ENCODE results near the gene SEPTIN11. TPM values are rescaled to one million over a fixed set of nuclear protein-coding genes. Genes with fewer than 3 reads are reported as not detected.

SEPTIN11 gene
- polyA plus RNA-seq, 1 donor (not counting 4 experiments of a cell fraction or from before 2014, with no cell fraction given): 99.3 TPM

DNA sequence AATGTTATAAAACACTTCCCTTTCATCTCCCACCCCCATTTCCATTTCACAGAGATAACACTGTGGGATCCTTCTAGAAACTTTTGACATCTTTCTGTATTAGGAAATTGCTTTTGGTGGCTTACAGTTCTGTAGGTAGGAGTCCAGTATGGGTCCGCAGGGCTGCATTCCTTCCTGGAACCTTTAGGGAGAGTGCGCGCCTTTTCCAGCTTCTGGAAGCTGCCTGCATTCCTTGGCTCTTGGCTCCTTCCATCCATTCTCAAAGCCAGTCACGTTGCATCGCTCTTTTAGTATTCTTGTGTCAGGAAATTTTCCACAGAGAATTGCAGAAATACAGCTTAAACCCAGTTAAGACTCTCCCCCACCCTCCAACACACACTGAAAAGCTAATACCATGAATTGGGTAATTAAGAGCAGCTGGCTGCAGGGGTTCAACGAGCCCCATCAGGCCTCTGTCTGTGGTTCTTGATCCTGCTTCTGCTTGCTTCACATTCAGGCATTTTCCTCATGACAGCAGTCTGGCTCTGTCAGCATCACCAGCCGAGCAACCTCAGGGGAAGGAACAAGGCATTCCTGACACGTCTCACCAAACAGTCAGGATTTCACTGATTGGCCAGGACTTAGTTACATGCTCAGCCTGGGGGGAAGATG lies 48.8 kb downstream of the SEPTIN11 start:
- TF ChIP-seq EZH2 (IDR thresholded peaks at IDR 0.05; ENCODE audit: low read length): no peak
- TF ChIP-seq, protein P1, sequence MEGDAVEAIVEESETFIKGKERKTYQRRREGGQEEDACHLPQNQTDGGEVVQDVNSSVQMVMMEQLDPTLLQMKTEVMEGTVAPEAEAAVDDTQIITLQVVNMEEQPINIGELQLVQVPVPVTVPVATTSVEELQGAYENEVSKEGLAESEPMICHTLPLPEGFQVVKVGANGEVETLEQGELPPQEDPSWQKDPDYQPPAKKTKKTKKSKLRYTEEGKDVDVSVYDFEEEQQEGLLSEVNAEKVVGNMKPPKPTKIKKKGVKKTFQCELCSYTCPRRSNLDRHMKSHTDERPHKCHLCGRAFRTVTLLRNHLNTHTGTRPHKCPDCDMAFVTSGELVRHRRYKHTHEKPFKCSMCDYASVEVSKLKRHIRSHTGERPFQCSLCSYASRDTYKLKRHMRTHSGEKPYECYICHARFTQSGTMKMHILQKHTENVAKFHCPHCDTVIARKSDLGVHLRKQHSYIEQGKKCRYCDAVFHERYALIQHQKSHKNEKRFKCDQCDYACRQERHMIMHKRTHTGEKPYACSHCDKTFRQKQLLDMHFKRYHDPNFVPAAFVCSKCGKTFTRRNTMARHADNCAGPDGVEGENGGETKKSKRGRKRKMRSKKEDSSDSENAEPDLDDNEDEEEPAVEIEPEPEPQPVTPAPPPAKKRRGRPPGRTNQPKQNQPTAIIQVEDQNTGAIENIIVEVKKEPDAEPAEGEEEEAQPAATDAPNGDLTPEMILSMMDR (optimal IDR thresholded peaks at IDR 0.05 in 1 of 3, IDR thresholded peaks at IDR 0.05 in 1 of 3, conservative IDR thresholded peaks at IDR 0.05 in 1 of 3; ENCODE audit: extremely low read depth in 1 of 3, insufficient read depth in 2 of 3, low read length in 3 of 3): no peak
- H3K4me1 ChIP-seq (ENCODE audit: control insufficient read depth, extremely low read depth, insufficient read depth, low read length): peaks cover 12% of the 10 kb centered on the region
- dilution Hi-C loops (cut with MboI; ENCODE audit: extremely low pct_ligation_motif_present, low sequenced_read_pairs): no loop called here
- H3K27me3 ChIP-seq (ENCODE audit: control insufficient read depth, extremely low read depth, insufficient read depth, low read length): no peaks in the 10 kb centered on the region
- H3K36me3 ChIP-seq (ENCODE audit: control insufficient read depth in 2 of 2, extremely low read depth in 1 of 2, insufficient read depth in 2 of 2, low read length in 2 of 2): peaks cover 6 to 21% of the 10 kb centered on the region in 2 experiments
- no peak overlapping the region for H3K27ac ChIP-seq (ENCODE audit: control insufficient read depth, insufficient read depth, low read length)
- H3K9me1 ChIP-seq (ENCODE audit: control insufficient read depth, extremely low read depth, insufficient read depth, low read length): no peaks in the 10 kb centered on the region
- no peak overlapping the region for H2AFZ ChIP-seq (ENCODE audit: control insufficient read depth, low read length)
- DNase-seq (ENCODE audit: low read depth, low spot score) (no peak), FAIRE-seq (no peak)
- no peak overlapping the region for H3K4me2 ChIP-seq (ENCODE audit: control insufficient read depth, extremely low read depth, insufficient read depth, low read depth, low read length)
- no peaks in the 10 kb centered on the region for H3K9me3 ChIP-seq (ENCODE audit: control insufficient read depth, low read depth, low read length)
- no peaks in the 10 kb centered on the region for H4K20me1 ChIP-seq (ENCODE audit: control insufficient read depth, extremely low read depth, insufficient read depth, low read length)
- H3K4me3 ChIP-seq (ENCODE audit: control insufficient read depth in 2 of 3, extremely low read depth in 1 of 3, insufficient read depth in 2 of 3, low read depth in 1 of 3, low read length in 3 of 3): no peak overlapping the region
- H3K79me2 ChIP-seq (ENCODE audit: control insufficient read depth, insufficient read depth, low read length): peaks cover 6% of the 10 kb centered on the region
- H3K9ac ChIP-seq (ENCODE audit: control insufficient read depth, extremely low read depth, insufficient read depth, low read length): no peak overlapping the region

Other genes with a start within 250 kb of the SEPTIN11 start
- gene SOWAHB, start 51.6 kb upstream of the SEPTIN11 start, polyA plus RNA-seq: 0.17 to 0.64 TPM (median 0.18 TPM) in 3 replicates
- 84.6 to 261 TPM (median 150 TPM) in 3 replicates for gene CCNI, start 126.2 kb downstream of the SEPTIN11 start, polyA plus RNA-seq
- gene CCNG2, start 207.5 kb downstream of the SEPTIN11 start, polyA plus RNA-seq: 47.4 to 96.9 TPM (median 58.5 TPM) in 3 replicates

Measured in keratinocyte (primary cell).